BJ (cell line): ENCODE measurements around the gene EVX2. TPM values are rescaled to one million over a fixed set of nuclear protein-coding genes. Genes with fewer than 3 reads are reported as not detected.

ENCODE experiments used
- CTCF ChIA-PET: fragments of 350-600 bp; formaldehyde crosslinking; extraction: SDS; loops from one replicate; lab custom pipeline; 2021; ENCODE audit warnings: antibody characterized with exemption, inconsistent platforms; lab: Yijun Ruan, JAX
- POLR2A ChIA-PET: fragments of 300-600 bp; sonication (Branson Sonifier 250); formaldehyde crosslinking; extraction: SDS; loops from one replicate; lab custom pipeline; 2021; ENCODE audit warnings: antibody characterized with exemption; lab: Charles Lee
- DNase-seq: peaks from one replicate; pipeline ENCODE4 v3.0.0-alpha.2; 2011; ENCODE audit warnings: low read depth
- H3K27me3 ChIP-seq: 2 replicates; pipeline ENCODE4 v1.6.0; 2011; ENCODE audit warnings: low read length; ENCODE audit not compliant: control insufficient read depth, insufficient read depth
- H3K36me3 ChIP-seq: 2 replicates; pipeline ENCODE4 v1.5.1; 2011; ENCODE audit warnings: low read length; ENCODE audit not compliant: control insufficient read depth, insufficient read depth
- H3K4me3 ChIP-seq: 2 replicates; pipeline ENCODE4 v1.5.1; 2011; ENCODE audit warnings: low read depth, mild to moderate bottlenecking, control low read depth, low read length
- CTCF ChIP-seq: IDR thresholded peaks from 2 replicates; pipeline ENCODE4 v1.5.1; 2011; ENCODE audit warnings: low read depth, mild to moderate bottlenecking, control low read depth, inconsistent platforms, low read length, moderate library complexity; ENCODE audit not compliant: insufficient read depth
- polyA plus RNA-seq: library from polyadenylated mRNA; depleted of rRNA; stranded (reverse); fragments of >200 nt; gene quantifications from 2 replicates; pipeline ENCODE4 v1.2.3, GENCODE V29; 2011

EVX2 gene
- polyA plus RNA-seq, 1 experiment: not detected

GRCh38 chr2:176100547-176101140, 16.9 kb upstream of the EVX2 start:
- DNase-seq: no peak
- Histone ChIP-seq H3K4me3 (no peak overlapping the region), H3K27me3 (peaks cover 15% of the 10 kb centered on the region), H3K36me3 (no peaks in the 10 kb centered on the region)
- POLR2A ChIA-PET: no interaction called here
- CTCF ChIA-PET: interaction anchor here (1.1 to 1.4 kb wide), 2 partner anchors 40 to 411 kb away, joined by 3 to 4 read pairs; no protein-coding TSS in a partner anchor
- no peak for TF ChIP-seq CTCF

GRCh38 chr2:176099728-176100546, 16.2 kb upstream of the EVX2 start, which contains the start of gene HOXD12:
Gene HOXD12 (plus strand): TSS chr2:176099795. CDS start chr2:176099802, 7 bp downstream.
- H3K36me3 ChIP-seq: no peaks in the 10 kb centered on the region
- H3K27me3 ChIP-seq: peaks cover 16% of the 10 kb centered on the region
- no peak for TF ChIP-seq CTCF
- ChIA-PET CTCF (no interaction called here), POLR2A (no interaction called here)
- DNase-seq: no peak
- H3K4me3 ChIP-seq: no peak within 1 kb of the TSS

- DNase-seq: no peak
- TF ChIP-seq CTCF: no peak
- ChIA-PET POLR2A (no interaction called here), CTCF (interaction anchor here (4.6 kb wide), 2 partner anchors 733 to 848 kb away, joined by 39 to 43 read pairs; no protein-coding TSS in a partner anchor)
- H3K36me3 ChIP-seq: no peaks in the 10 kb centered on the region
- H3K27me3 ChIP-seq: peaks cover 20% of the 10 kb centered on the region
- no peak overlapping the region for H3K4me3 ChIP-seq
Measured at GRCh38 chr2:176099159-176099727, 15.5 kb upstream of the EVX2 start.

- H3K36me3 ChIP-seq: no peaks in the 10 kb centered on the region
- peak overlapping the region; percentile 52 for H3K4me3 ChIP-seq
- POLR2A ChIA-PET: no interaction called here
- DNase-seq: no peak
- H3K27me3 ChIP-seq: peaks cover 22% of the 10 kb centered on the region
- no peak for TF ChIP-seq CTCF
- CTCF ChIA-PET: interaction anchor here (0.8 to 4.6 kb wide), 15 partner anchors 10 to 1402 kb away, joined by 3 to 48 read pairs (median 4); partner anchors contain the start of gene EVX2
Measured at GRCh38 chr2:176098366-176099158, 14.8 kb upstream of the EVX2 start.
